Keratinocyte (primary cell): ENCODE results near the gene SMG6. TPM values are rescaled to one million over a fixed set of nuclear protein-coding genes. Genes with fewer than 3 reads are reported as not detected.

Experiments
- DNase-seq: peaks from one replicate; pipeline ENCODE4 v3.0.0-alpha.2; 2011; ENCODE audit warnings: low read depth, missing footprints, low spot score
- FAIRE-seq: peaks from 2 replicates; lab custom pipeline; 2011; peaks lifted over from hg19 to GRCh38; lab: Jason Lieb, UNC
- H2AFZ ChIP-seq: 2 replicates; pipeline ENCODE4 v1.6.0; 2012; ENCODE audit warnings: low read length, control low read depth, inconsistent platforms; ENCODE audit not compliant: control insufficient read depth
- H3K27ac ChIP-seq: 2 replicates; pipeline ENCODE4 v1.5.1; 2011; ENCODE audit warnings: low read length; ENCODE audit not compliant: control insufficient read depth, insufficient read depth
- H3K27me3 ChIP-seq: 3 replicates; pipeline ENCODE4 v1.6.0; 2011; ENCODE audit warnings: low read length; ENCODE audit not compliant: control insufficient read depth, insufficient read depth; ENCODE audit errors: extremely low read depth
- H3K36me3 ChIP-seq, 2 experiments: 2 replicates in 1 of 2; 3 replicates in 1 of 2; pipeline ENCODE4 v1.5.1; 2011; ENCODE audit warnings: low read length in 2 of 2, mild to moderate bottlenecking in 1 of 2; ENCODE audit not compliant: control insufficient read depth in 2 of 2, insufficient read depth in 2 of 2; ENCODE audit errors: extremely low read depth in 1 of 2
- H3K4me1 ChIP-seq: 3 replicates; pipeline ENCODE4 v1.5.1; 2011; ENCODE audit warnings: low read length; ENCODE audit not compliant: control insufficient read depth, insufficient read depth; ENCODE audit errors: extremely low read depth
- H3K4me2 ChIP-seq: 3 replicates; pipeline ENCODE4 v1.6.0; 2011; ENCODE audit warnings: low read depth, low read length; ENCODE audit not compliant: control insufficient read depth, insufficient read depth; ENCODE audit errors: extremely low read depth
- H3K4me3 ChIP-seq, 3 experiments: fragments of 200-600 bp in 1 of 3; sonication (generic) in 1 of 3; 2 replicates in 2 of 3; 3 replicates in 1 of 3; pipeline ENCODE4 v1.5.1; 2011 to 2016; ENCODE audit warnings: low read length in 3 of 3, mild to moderate bottlenecking in 3 of 3, control low read depth in 2 of 3, inconsistent platforms in 1 of 3, low read depth in 1 of 3, mixed read lengths in 1 of 3, mixed run types in 1 of 3, moderate library complexity in 1 of 3; ENCODE audit not compliant: control insufficient read depth in 2 of 3, insufficient read depth in 2 of 3; ENCODE audit errors: extremely low read depth in 1 of 3
- H3K79me2 ChIP-seq: 2 replicates; pipeline ENCODE4 v1.6.0; 2012; ENCODE audit warnings: low read length; ENCODE audit not compliant: control insufficient read depth, insufficient read depth
- H3K9ac ChIP-seq: 3 replicates; pipeline ENCODE4 v1.6.0; 2011; ENCODE audit warnings: low read length; ENCODE audit not compliant: control insufficient read depth, insufficient read depth; ENCODE audit errors: extremely low read depth
- H3K9me1 ChIP-seq: 3 replicates; pipeline ENCODE4 v1.6.0; 2011; ENCODE audit warnings: low read length; ENCODE audit not compliant: control insufficient read depth, insufficient read depth; ENCODE audit errors: extremely low read depth
- H3K9me3 ChIP-seq: 2 replicates; pipeline ENCODE4 v1.5.1; 2012; ENCODE audit warnings: low read depth, low read length; ENCODE audit not compliant: control insufficient read depth
- H4K20me1 ChIP-seq: 3 replicates; pipeline ENCODE4 v1.6.0; 2011; ENCODE audit warnings: low read length; ENCODE audit not compliant: control insufficient read depth, insufficient read depth; ENCODE audit errors: extremely low read depth
- EZH2 ChIP-seq: IDR thresholded peaks from one replicate; pipeline ENCODE4 v1.6.1; 2012; ENCODE audit warnings: inconsistent platforms, mild to moderate bottlenecking, low read length, moderate library complexity
- dilution Hi-C: fragments of 300-500 bp; cut with MboI; formaldehyde crosslinking; loops from one replicate; pipeline ENCODE4 v1.7.0; 2020; ENCODE audit warnings: low sequenced_read_pairs; ENCODE audit not compliant: extremely low pct_ligation_motif_present
- polyA plus RNA-seq, 5 experiments: library from polyadenylated mRNA; depleted of rRNA in 3 of 5; stranded (reverse) in 3 of 5; stranded (forward) in 1 of 5; unstranded in 1 of 5; fragments of >200 nt; gene quantifications; 1 replicate in 1 of 5; 2 replicates in 3 of 5; 3 replicates in 1 of 5; pipeline versions ENCODE4 v1.2.1 to v1.2.3, GENCODE V29; 2011 to 2012; ENCODE audit warnings: missing spikeins in 2 of 5, low read depth in 1 of 5, low replicate concordance in 1 of 5
- TF ChIP-seq, protein P1 (sequence below), 3 experiments: IDR thresholded peaks in 1 of 3; conservative IDR thresholded peaks in 1 of 3; optimal IDR thresholded peaks in 1 of 3; 2 replicates in 2 of 3; 3 replicates in 1 of 3; pipeline versions ENCODE3 to v1.5.1; 2011; ENCODE audit warnings: low read length in 3 of 3, mild to moderate bottlenecking in 3 of 3, moderate library complexity in 2 of 3, control low read depth in 1 of 3, inconsistent platforms in 1 of 3; ENCODE audit not compliant: insufficient read depth in 2 of 3; ENCODE audit errors: extremely low read depth in 1 of 3

Gene SMG6
- polyA plus RNA-seq, 1 donor (not counting 4 experiments of a cell fraction or from before 2014, with no cell fraction given): 3.6 TPM

DNA sequence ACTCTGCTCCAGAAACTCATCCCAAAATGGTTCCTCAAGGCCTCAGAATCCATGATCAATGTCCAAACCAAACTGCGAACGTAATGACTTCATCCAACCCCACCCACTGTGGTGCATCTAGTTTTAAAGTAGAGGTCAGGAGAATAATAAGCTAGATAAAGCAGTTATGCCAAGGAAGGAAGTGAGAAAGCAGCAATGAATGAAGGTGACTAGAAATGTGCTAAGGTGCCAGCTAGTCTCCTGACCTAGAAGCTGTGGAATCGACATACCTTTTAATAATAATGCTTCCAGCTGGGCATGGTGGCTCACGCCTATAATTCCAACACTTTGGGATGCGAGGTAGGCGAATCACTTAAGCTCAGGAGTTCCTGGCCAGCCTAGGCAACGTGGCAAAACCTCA lies 99.2 kb downstream of the SMG6 start:
- Histone ChIP-seq H4K20me1 (no peaks in the 10 kb centered on the region), H3K79me2 (no peaks in the 10 kb centered on the region), H3K9me1 (no peaks in the 10 kb centered on the region), H3K27me3 (no peaks in the 10 kb centered on the region), H3K4me1 (peaks cover 16% of the 10 kb centered on the region), H3K27ac (no peak overlapping the region), H3K9me3 (no peaks in the 10 kb centered on the region), H3K4me3 (no peak overlapping the region), H3K36me3 (peaks cover 0 to 2% of the 10 kb centered on the region in 2 experiments), H3K9ac (no peak overlapping the region), H3K4me2 (no peak overlapping the region), H2AFZ (no peak overlapping the region)
- no peak for FAIRE-seq
- DNase-seq: no peak
- TF ChIP-seq, protein P1, sequence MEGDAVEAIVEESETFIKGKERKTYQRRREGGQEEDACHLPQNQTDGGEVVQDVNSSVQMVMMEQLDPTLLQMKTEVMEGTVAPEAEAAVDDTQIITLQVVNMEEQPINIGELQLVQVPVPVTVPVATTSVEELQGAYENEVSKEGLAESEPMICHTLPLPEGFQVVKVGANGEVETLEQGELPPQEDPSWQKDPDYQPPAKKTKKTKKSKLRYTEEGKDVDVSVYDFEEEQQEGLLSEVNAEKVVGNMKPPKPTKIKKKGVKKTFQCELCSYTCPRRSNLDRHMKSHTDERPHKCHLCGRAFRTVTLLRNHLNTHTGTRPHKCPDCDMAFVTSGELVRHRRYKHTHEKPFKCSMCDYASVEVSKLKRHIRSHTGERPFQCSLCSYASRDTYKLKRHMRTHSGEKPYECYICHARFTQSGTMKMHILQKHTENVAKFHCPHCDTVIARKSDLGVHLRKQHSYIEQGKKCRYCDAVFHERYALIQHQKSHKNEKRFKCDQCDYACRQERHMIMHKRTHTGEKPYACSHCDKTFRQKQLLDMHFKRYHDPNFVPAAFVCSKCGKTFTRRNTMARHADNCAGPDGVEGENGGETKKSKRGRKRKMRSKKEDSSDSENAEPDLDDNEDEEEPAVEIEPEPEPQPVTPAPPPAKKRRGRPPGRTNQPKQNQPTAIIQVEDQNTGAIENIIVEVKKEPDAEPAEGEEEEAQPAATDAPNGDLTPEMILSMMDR (optimal IDR thresholded peaks at IDR 0.05 in 1 of 3, IDR thresholded peaks at IDR 0.05 in 1 of 3, conservative IDR thresholded peaks at IDR 0.05 in 1 of 3; ENCODE audit: extremely low read depth in 1 of 3, insufficient read depth in 2 of 3, low read length in 3 of 3): no peak
- no peak for TF ChIP-seq EZH2
- dilution Hi-C loops: no loop called here

DNA sequence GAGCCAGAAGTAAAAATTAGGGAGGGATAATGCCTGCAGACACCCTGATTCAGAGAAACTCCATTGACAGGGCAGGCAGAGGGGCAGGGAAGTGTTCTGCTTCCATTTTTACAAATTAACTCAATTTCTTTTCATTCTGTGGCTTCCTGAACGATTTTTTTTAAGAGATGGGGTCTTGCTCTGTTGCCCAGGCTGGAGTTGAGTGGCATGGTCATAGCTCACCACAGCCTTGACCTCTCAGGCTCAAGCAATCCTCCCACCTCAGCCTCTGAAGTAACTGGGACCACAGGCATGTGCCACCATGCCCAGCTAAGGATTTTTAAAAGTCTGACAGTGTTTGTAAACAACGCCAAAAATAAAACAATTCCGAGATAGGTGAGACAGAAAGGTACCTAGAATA lies 99.8 kb downstream of the SMG6 start:
- Histone ChIP-seq H3K4me1 (peaks cover 12% of the 10 kb centered on the region), H3K4me2 (no peak overlapping the region), H3K27me3 (no peaks in the 10 kb centered on the region), H3K79me2 (no peaks in the 10 kb centered on the region), H3K27ac (no peak overlapping the region), H3K9me1 (no peaks in the 10 kb centered on the region), H3K4me3 (no peak overlapping the region), H3K9me3 (no peaks in the 10 kb centered on the region), H2AFZ (no peak overlapping the region), H4K20me1 (no peaks in the 10 kb centered on the region), H3K36me3 (peaks cover 0 to 2% of the 10 kb centered on the region in 2 experiments), H3K9ac (no peak overlapping the region)
- dilution Hi-C loops: no loop called here
- DNase-seq: no peak
- TF ChIP-seq, protein P1 (optimal IDR thresholded peaks at IDR 0.05 in 1 of 3, IDR thresholded peaks at IDR 0.05 in 1 of 3, conservative IDR thresholded peaks at IDR 0.05 in 1 of 3; ENCODE audit: extremely low read depth in 1 of 3, insufficient read depth in 2 of 3, low read length in 3 of 3): no peak
- no peak for TF ChIP-seq EZH2
- no peak for FAIRE-seq
